GM12892 (cell line): ENCODE data around the gene EPB41L4A.

Experiments
- POLR2A ChIP-seq: IDR thresholded peaks from 2 replicates; pipeline ENCODE4 v1.6.1; 2011; ENCODE audit warnings: low read depth, low read length, control low read depth
- POLR2AphosphoS5 ChIP-seq: IDR thresholded peaks from 2 replicates; pipeline ENCODE4 v1.6.1; 2011; ENCODE audit warnings: low read depth, low read length, control low read depth

DNA sequence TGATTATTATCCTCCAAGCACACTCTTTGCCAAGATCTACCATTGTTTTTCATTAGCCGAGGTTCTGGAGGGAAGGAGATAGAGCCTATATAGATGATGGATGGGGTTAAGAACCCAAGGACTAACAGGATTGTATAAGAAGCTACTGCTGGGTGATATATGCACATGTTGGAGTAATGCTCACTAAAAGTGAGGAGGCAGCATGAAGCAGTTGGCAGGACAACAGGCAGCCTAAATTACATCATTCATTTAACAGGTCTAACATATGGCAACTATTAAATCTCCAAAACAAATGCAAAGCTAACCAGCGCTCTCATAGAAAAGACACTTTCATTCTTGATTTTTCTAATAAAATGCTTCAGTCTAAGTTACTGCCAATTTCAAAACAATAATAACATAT is 293.2 kb downstream of the EPB41L4A start:
- TF ChIP-seq POLR2A (no peak), POLR2AphosphoS5 (no peak)
